Measurements from ENCODE around the gene BEAN1.
A peak's percentile ranks its signal among the peaks of the same experiment; 100 is the strongest.

Gene BEAN1

DNA sequence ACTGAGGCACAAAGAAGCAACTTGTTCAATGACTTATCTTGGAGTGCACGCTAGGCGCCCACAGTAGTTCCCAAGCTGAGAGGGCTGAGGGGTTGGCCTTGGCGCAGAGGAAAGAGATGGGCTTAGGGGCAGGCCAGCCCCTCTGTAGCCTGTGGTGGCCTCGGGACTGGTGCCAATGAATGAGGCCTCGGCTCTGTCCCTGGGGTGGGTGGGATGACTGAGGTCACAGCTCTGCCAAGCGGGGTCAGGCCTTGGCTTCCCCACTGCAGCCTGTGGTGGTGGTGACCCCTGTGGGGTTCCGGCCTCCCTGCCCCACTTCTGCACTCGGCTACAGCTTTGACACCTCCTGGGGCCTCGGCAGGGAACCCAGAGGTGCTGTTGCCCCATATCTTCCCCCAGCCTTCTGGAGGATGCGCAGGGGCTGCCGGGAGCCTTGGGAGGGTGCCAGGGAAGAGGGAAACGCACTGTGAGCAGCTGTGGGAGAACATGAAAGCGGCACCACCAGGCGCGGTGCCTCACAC is 46.0 kb downstream of the BEAN1 start:
- DNase-seq: no peak

DNA sequence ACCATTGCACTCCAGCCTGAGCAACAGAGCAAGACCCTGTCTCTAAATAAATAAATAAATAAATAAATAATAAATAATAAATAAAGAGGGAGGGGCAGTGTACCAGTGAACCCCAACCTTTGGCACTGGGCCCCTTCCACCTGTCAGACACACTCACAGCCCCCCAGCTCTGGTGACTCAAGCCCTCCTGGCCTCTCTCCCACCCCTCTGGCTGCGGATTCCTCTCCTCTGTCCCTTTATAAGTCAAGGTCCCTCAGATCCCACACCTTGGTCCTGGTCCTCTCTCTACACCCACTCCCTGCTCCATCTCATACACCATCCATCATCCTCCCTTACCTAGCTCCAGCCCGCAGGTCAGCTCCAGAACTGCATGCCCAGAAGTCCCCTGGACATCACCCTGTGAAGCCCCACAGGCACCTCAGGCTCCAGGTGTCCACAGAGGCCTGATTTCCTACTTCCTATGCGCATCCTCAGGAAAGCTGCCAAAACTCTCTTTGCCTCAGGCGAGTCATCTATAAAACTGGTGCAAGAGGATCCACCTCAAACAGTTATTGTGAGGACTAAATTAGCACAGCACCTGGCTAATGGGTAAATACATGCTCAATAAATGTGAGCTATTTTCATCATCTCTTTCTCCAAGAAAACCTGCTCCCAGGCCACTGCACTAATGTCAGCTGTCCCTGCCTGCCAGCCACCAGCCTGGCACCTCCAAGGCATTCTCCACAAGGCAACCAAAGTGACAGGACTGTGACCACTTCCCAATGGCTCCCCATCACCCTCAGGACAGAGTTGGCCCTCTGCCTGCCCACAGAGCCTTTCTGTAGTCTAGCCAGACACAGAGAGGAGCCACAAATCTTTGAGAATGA is 46.8 kb downstream of the BEAN1 start:
- DNase-seq: no peak

DNA sequence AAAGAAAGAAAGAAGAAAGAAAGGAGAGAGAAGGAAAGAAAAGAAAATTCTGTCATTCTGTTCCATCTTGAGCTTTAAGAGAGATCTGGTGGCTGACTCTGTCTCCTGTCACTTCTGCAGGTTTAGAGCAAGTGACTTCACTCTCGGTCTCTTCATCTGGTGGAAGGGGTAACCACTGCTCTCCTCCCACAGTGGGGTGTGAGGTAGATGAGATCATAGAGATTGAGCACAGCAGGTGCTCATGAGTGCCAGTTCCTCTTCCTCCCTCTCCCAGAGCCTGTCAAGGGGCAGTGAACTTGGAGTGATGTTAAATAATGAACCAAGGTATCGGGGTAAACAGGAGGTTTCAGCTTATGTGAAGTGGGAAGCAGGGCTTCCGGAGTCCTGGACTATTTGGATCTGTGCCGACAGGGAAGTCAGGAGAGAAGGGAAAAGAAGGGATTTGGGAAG is 47.7 kb downstream of the BEAN1 start:
- DNase-seq: no peak

DNA sequence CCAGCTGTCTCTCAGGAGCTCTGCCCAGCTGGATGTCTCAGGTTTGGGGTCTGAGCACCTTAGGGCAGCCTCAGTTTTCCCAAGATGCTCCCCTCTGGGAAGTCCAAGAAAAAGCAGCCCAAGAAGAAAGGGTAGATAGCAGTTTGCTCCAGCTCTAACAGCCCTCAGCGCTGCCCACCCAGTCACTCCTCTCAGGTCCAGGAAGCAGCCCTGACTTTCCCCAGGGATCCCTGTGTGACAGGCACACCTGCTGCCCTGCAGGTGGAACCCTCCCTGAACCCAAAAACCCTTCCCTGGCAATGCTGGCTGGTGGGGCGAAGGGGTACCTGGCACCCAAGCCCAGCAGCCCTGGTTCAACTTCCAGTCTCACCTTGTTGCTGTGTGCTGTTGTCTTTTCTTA is 48.1 kb downstream of the BEAN1 start:
- DNase-seq: no peak

DNA sequence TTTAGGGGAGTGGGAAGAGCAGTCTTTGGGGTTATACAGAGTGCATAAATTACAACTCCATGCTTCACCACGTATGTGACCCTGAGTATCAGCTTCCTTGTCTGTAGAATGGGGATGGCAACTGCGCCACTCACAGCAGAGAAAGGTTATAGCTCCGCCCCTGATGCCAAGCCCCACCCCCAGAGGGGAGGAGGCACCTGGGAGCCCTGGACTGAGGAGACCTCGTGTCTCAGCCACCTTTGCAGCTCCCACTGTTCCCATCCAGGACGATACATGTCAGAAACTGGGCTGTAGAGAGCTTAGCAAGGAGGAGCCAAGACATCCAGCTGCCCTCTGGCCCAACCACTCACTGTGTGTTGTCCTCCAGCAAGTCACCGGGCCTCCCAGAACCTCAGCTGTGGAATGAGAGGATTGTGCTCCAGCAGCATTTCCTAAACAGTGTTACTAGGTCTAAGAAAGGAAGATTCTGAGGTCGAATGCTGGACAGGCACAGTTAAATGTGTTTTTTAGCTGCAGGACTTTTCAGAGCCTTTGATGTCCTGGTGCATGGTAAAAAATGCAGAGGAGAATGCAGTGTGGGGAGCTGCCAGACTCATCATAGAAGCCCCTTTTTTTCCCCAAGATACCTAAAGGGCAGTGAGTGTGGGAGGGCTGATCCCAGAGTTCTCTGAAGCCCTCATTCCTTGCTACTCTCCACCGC is 49.4 kb downstream of the BEAN1 start:
- DNase-seq: no peak

DNA sequence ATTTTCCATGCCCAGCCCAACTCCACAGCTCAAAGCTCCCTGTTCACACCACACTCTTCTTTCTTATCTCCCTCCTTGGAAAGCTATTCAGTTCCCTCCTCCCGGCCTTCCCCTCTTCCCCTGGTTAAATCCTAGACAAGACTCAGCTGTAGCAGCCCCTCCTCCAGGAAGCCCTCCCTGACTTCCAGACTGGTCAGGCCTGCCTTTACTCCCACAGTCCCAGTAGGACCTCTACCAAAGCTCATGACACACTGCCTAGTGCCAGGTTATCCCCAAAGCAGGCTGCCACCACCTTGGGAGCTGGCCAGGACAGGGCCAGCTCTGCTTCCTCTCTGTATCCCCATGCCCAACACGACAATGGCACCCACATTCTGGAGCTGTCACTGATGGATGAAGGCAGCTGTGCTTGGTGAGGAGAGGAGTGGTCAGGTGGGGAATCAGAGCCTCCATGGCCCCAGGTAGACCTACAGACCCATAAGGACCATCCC is 50.0 kb downstream of the BEAN1 start:
- no peak for DNase-seq

DNA sequence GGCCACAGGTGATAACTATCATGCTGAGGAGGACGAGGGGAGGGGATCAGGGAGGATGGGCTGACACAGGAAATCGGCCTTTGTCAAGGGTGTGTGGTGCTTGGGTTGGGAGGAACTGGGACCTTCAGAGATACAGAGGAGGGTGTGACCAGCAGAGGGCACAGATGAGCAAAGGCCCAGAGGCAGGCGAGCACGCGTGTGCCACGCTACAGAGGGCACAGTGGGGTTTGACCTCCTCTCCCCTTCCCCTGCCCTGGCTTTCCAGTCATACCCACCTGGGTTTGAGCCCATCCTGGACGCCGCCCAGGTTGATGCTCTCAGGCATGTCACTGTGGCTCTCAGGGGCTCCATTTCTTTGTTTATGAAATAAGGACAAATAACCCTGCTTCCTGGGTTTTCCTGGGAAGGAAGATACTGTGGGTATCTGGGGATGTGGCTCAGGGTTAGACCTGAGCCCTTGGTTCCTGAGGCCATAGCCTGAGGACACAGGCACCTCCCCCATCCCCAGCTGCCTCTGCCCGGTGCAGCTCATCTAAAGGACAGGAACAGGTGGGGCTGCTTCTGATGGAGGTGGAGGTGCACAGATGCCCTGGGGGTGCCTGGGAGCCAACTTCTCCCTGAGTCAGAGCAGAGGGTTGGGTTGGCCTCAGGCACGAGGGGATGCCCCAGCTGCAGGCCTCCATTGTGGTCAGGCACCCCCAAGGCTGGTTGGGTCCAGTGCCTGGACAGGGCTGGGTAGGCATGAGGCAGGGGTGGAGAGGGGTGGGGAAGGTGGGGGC is 51.8 kb downstream of the BEAN1 start:
- no peak for DNase-seq

DNA sequence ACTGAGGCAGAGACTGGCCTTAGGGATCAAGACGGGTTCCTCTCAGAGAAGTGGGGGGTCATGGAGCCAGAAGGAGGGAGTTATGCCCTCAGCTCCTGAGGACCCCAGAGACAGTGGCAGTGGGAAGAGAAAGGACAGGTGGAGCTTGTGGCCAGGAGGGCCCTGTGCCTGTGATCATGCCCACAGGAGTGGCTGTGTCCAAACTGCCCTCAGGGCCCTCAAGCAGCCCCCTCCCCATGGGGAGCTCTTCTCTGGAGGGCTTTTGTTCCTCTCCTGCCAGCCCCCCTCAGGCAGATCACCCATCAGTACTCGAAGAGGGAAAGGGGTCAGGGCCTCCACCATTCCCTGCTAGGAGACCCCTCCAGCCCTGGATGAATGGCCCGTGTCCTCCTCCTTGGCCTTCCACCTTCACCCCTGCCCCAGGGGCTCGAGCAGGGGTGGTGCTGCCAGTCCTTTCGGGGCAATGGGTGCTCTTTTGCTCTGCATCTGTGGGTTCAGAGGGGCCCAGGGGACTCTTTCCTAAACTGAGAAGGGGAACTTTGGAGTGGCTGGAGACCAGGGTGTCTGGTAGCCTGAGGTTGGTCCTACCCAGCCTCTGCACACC is 52.7 kb downstream of the BEAN1 start:
- DNase-seq: no peak

DNA sequence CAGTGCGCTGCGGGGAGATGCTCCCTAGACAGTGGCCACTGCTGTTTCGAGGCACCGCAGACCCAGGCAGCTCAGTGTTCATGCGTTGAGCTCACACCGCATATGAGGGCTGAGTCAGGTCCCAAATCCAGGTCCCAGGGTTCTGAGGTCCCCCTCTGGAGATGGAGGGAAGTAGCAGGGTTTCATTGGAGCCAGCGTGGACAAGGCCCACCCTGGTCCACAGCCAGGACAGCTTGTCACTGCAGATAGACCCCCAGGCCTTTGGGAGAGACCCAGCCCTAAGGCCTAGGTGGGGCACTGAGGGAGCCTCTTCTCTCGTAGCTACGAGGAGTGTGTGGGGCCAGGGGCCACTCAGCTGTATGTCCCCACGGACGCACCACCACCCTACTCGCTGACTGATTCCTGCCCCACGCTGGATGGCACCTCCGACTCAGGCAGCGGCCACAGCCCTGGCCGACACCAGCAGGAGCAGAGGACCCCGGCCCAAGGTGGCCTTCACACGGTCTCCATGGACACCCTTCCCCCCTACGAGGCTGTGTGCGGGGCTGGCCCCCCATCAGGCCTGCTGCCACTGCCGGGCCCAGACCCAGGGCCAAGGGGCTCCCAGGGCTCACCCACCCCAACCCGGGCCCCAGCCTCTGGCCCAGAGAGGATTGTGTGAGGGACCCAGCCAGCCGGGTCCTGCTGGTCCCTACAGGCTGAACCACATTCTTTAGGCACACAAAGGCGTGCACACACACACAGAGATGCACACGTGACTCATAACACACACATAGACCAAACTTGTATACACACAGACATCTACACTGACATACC is 53.4 kb downstream of the BEAN1 start:
- no peak for DNase-seq

DNA sequence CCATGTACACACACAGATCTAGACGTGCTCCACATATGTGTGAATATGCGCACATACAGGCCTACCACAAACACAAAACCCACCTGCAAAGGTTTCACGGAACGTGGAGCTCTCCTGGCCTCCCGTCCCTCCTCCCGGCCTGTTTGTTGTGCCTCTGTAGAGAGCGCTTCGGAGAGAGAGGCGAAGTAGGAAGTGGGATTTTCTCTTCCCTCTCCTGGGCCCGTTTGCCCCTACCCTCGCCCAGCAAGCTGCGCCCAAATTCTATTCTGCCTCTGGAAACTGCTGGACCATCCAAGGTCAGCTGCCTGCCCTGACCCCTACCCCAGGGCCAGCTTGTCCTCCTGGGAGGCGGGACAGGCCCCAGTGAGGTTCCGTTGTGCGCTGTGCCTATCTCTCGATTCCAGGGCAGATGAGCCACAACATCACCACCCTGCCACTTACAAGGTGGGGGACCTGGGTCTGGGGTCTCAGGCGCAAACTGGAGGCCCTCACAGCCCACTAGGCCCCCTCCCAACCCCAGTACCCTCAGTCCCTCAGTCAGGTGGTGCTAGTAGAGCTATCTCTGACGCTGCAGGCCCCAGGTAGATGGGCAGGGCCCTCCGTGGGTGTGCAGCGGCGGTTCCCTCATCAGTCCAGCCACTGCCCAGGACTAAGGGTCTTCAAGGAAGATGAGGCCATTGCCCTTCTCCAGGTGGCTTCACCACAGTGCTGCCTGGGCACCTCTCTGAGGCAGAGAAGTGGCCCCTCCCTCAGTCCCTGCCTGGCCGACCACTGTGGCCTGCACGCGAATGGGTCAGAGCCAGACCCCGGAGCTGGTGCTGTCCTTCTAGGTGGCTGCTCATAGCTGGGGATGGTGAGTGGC is 54.2 kb downstream of the BEAN1 start:
- no peak for DNase-seq

DNA sequence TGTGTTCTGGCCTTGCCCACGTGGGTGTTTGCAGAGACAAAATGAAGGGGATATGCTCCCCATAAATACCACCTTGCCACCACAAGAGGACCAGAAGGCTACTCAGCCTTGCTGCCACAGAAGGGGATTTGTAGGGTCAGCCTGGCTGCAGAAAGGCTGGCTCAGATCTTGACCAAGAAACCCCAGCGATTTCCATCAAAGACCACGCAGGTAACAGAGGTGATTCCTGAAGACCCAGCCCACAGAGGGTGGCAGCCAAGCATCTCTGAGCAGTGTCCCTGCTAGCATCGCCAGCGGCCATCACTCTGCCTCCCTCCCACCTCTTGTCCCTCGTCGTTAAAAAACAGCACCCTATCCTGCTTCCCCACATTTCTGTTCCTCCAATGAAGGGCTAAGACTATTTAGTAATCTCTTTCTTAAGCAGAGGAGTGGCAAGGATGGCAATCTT is 54.9 kb downstream of the BEAN1 start:
- DNase-seq: no peak

DNA sequence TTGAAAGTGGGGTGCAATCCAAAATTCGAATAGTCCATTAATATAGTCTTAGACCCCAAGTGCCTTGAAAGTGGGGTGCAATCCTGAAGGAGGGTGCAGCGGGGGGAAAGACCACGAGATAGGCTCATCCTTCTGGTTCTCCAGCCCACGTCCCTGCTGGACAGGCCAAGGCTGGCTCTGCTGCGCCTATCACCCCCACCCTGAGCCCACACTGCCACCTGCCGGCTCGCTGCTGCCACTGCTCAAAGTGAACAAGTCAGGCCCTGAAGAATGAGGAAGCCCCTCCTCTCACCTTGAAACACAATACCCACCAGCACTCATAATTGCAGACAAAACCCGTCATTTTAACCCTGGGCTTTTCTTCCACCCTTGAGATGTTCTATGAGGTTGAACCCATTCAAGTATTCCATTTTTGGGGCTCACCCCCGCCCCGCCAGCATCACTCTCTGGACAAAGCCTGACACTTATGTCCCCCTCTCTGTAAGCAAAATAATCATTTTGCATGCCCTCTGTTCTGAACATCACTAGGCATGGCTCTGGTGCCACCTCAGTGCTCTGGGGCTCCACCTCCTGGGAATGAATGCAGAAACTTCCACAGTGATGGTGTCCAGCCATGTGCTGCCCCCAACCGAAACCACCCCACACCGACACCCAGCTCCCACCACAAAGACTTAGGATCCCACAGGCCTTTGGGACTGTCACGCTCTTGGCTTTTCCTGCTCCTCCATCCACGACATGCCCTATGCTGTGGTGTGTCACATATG is 56.8 kb downstream of the BEAN1 start:
- DNase-seq: peak in 1 of 2 experiments; percentile 19

DNA sequence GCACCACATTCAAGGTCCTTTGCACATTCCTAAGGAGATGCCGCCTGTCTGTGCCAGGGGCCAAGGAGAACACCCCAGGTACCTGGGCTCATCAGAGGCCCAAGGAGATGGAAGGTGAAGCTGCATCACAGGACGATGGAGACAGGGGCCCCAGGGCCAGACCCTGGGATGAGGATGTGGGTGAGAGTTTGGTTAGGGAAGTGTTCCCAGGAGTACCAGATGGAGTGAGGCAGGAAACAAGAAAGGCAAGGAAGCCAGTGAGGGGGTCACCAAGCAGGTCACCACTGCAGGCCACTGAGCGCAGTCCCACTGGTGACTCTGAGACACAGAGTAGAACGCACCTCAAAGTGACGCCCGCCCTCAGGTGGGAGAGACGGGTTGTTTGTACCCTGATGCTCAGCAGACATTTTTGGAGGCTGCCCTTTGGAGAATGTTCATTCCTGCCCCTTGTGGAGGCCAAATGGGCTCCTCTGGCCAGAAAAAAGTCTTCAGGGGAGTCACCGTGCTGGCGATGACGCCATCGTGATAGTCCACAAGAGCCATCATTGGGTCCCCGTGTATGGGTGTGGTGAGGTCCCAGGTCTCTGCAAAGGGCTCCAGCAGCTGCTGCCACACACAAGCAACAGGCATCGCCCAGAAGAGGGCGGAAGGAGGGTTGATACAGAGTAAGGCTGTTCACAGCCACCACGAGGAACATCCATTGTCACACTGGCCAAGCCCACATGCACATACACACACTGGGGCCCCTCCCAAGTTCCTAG is 57.5 kb downstream of the BEAN1 start:
- DNase-seq: no peak

DNA sequence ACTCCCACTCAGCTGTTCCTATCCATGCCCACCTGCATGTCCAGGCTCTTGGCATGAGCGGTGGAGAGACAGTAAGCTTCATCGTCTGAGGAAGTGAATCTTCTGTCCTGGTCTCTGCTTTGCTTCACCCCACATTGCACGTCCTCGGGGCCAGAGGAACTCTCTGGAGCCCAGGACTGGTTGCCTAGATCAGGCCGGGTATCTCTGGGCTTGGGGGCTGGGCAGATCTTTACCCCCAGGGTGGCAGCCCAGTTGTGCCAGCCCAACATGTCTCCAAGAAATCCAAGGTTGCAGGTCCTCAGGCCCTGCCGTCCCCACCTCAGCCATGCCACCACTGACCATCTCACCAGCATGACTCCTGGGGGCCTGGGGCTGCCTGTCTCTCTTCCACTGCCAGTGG is 58.3 kb downstream of the BEAN1 start:
- DNase-seq: no peak

DNA sequence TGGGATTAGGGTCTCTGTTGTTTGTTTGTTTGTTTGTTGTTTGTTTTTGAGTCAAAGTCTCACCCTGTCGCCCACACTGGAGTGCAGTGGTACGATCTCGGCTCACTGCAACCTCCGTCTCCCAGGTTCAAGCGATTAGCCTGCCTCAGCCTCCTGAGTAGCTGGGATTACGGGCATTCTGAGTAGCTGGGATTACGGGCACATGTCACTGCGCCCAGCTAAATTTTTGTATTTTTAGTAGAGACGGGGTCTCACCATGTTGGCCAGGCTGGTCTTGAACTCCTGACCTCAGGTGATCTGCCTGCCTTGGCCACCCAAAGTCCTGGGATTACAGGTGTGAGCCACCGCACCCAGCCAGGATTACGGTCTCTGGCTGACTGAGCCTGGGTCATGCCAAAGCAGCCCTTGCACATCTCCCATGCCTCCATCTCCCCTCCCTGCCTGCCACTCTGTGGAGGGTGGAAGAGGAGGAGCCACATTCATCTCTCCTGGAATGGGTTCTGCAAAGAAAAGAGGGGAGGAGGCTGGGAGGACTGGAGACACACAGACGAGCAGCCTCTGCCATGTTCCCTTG is 59.2 kb downstream of the BEAN1 start:
- DNase-seq: no peak

DNA sequence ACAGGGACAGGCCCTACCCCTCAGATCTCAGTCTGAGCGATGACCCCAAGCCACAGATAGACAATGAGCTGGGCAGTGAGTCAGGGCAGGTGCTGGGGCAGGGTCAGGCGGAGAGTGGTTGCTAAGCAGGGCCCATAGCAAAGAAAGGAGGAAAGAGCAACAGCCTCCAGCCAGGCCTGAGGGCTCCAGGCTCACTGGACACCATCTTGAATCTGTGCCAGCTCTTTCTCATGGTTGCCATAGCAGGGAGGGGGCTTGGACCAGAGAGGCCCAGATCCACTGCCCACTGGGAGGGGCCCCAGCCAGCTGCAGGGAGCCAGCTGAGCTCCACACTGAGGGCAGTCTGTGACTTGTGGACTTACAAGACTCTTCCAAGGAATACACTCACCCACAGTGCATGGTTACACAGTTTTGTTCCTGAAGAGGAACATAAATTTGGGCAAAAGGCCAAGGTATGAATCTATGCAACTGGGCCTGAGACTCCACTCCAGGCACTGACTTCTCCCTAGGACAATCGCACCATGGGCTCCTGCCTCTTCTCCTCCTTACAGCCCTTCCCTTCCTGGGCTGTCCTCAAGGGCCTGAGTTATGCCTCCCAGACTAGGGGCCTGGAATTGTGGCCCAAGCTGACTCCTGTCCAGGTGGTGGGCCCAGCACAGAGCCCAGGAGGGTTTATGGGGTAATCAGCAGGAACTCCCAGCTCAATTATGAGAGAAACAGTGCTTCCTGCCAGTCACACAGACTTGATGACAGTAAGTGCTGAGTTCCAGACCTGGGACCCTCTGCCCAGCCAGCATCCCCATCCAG is 59.9 kb downstream of the BEAN1 start:
- no peak for DNase-seq

DNA sequence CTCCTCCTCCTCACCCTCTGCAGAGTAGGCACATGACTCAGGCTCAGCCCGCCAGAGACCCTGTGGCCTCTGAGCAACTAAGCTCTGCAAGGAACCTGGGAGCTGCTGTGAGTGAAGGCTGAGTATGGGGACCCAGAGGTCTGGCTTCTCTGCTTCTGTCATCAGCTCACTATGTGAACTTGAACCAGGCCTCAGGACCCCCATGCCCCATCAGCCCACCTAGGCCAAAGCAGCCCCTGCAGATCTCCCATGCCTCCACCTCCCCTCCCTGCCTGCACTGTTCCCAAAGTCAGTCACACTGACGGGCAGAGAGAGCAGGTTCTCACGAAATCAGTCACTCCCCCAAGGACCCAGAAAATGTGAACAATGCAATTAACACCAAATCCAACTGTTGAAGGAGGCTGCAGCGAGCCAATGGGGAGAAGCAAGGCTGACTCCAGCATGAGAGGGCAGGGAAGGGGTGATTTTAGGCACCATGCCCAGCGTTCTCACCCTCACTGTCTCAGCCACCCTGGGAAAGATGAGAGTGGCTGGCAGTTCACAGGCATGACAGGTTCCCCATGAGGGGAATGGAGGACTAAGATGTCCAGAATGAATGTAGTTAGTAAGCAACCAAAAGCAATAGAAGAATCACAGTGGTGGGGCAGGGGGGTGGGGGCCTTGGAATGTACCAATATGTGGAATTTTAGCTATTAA is 60.6 kb downstream of the BEAN1 start:
- no peak for DNase-seq
